GM12872 (cell line): ENCODE data around the gene ABCB9.

Experiments
- TF ChIP-seq, protein P1 (sequence below): IDR thresholded peaks from 3 replicates; pipeline ENCODE4 v1.5.1; 2011; ENCODE audit warnings: low read depth, mild to moderate bottlenecking, low read length, moderate library complexity; ENCODE audit not compliant: insufficient read depth

ABCB9 gene

GRCh38 chr12:122965851-122966742 lies at the start of gene ABCB9:
Gene ABCB9, minus strand, starts transcription at chr12:122966463. Its CDS starts 6,228 bp downstream, at chr12:122960235.
- TF ChIP-seq, protein P1, sequence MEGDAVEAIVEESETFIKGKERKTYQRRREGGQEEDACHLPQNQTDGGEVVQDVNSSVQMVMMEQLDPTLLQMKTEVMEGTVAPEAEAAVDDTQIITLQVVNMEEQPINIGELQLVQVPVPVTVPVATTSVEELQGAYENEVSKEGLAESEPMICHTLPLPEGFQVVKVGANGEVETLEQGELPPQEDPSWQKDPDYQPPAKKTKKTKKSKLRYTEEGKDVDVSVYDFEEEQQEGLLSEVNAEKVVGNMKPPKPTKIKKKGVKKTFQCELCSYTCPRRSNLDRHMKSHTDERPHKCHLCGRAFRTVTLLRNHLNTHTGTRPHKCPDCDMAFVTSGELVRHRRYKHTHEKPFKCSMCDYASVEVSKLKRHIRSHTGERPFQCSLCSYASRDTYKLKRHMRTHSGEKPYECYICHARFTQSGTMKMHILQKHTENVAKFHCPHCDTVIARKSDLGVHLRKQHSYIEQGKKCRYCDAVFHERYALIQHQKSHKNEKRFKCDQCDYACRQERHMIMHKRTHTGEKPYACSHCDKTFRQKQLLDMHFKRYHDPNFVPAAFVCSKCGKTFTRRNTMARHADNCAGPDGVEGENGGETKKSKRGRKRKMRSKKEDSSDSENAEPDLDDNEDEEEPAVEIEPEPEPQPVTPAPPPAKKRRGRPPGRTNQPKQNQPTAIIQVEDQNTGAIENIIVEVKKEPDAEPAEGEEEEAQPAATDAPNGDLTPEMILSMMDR = no peak

DNA sequence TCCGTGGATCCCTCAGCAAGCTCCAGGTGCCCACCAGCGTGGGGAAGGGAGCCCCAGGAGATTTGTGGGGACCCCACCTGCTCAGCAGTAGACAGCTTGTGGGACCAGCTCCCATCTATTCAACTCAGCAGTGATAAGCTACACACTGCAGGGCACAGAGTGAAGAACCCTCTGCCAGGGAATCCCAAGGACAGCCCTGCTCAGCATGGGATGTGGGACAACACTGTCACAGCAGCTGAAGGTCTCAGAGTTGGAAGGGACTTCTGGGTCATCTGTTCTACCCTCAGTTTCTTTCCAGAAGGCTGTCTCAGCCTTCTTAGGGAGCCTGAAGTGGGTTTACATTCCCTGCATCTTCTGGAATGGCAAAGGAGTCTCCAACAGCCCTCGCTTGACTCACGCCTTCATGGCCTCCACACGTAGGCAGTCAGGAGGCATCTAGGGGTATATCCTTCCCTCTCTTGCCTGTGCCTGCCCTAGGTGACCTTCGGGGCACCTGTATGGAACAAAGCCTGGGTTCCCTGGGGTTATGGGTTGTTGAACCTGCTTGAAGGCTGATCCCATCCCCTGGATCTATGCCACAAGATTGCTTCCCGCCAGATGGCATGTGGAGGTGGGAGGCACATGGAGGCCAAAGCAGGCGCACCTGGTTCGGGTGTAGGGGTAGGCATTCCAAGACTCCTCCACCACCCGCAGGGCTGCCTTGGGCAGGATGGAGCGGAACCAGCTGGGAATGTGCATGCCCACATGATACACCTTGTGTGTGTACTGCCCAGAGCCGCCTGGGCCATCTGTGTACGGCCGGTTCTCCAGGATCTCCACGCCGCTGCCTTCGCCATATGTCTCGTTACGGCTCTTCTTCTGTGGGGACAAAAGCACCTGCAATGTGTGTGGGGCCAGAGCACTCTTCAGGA lies 47.2 kb upstream of the ABCB9 start:
- TF ChIP-seq, protein P1 = no peak

GRCh38 chr12:123011701-123012100 lies 45.4 kb upstream of the ABCB9 start:
- TF ChIP-seq, protein P1 = no peak

GRCh38 chr12:123010681-123011080 lies 44.4 kb upstream of the ABCB9 start:
- TF ChIP-seq, protein P1 = no peak

DNA sequence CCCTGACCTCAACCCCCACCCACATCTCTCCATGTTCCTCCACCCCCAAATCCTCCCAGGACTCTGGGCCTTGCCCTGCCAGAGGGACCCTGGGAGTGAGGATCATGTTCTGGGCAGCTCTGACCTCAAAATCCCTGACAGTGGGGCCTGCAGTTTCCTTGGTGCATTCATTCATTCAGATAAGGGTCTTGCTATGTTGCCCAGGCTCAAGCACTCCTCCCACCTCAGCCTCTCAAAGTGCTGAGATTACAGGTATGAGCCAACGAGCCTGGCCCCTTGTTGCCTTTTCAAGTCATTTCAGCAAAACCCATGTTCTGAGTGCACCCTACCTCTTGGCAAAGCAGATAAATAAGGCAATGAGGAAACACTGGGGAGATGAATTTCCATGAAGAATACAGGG lies 43.8 kb upstream of the ABCB9 start:
- TF ChIP-seq, protein P1 = no peak

DNA sequence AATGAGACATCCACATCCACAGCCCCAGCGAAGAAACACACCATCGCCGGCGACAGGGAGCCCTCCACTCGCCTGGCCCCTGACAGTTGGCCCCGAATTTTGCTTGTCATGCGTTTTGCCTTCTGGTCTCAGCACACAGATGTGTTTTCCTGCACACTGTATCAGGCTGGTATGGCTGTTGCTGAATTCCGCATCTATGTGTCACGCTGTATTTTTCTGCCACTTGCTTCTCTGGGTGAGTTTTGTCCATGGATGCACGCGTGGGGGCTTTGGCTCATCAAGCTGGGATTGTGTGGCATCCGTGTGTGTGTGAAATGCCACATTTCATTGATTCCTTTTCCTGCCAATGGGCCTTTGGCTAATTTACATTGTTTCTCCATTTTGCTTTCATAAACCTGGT lies 40.7 kb upstream of the ABCB9 start:
- TF ChIP-seq, protein P1 = no peak

DNA sequence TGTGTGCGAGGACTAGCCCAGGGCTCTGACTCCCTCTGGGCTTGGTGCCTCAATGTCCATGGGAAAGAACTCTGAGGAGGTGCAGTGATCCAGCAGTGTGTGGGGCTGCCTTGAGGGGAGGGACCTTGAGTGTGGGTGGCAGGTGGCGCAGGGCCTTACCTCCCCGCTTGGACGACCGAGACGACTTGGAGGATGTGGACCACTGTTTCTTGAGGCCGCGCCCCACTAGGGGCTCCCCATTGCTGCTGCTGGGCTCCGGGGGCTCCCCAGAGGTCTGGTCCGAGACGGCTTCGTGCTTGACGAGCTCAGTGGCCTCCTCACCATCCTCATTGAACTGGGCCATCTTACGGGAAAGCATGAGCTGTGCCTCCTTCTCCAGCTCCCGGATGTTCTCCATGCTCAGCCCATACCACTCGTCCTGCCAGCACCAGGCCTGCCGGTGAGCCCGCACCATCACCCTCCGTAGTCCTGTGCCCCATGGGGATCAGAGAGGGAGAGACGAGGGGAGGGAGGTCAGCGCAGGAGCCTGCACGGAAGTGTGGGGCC lies 38.9 kb upstream of the ABCB9 start:
- TF ChIP-seq, protein P1 = no peak
